ENCODE results near the gene ENOPH1.
A peak's percentile ranks its signal among the peaks of the same experiment; 100 is the strongest.
"Not testable (repeated sequence)": the region's sequence is repeated elsewhere in the genome, so short reads cannot be mapped to it uniquely, and the experiment has no call there.

Gene ENOPH1

GRCh38 chr4:82428969-82429727 is 1.2 kb upstream of the ENOPH1 start:
- peak; percentile 90 to 94 for DNase-seq

DNA sequence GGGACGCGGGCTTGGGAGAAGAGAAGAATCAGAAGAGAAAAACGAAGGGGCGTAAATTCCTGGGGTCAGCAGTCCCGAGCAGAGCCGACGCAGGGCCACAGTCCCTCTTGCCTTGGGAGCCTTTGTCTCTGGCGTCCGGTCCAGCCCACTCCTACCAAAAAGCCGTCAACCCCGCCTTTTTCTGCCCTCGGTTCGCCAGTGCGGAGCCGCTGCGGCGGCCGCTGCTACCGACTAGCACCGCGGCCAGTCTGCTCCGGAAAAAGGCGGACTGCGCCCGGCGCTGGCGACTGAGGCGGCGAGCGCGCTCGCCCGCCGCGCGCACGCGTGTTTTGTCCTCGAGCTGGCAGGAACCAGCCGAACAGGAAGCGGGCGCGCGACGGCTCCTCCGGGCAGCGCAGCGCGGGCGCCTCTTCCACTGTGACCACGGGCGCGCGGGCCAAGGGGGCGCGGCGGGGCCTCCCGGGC is 630 bp upstream of the ENOPH1 start:
- DNase-seq = no peak

GRCh38 chr4:82430964-82431745 is 765 bp downstream of the ENOPH1 start:
- DNase-seq = peak; percentile 30 to 45

DNA sequence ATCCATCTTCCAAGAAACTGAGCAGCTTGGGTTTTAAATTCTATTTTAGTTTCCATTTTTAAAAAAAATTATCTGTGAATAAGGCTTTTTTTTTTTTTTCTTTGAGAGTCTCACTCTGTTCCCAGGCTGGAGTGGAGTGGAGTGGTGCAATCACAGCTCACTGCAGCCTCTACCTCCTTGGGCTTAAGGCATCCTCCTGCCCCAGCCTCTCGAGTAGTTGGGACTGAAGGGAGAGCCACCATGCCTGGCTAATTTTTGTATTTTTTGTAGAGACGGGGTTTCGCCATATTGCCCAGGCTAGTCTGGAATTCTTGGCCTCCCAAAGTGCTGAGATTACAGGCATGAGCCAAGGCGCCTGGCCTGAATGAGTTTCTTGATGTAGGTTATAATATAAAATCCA is 1.4 kb downstream of the ENOPH1 start:
- no peak for DNase-seq

GRCh38 chr4:82432596-82432995 is 2.2 kb downstream of the ENOPH1 start:
- DNase-seq = no peak

GRCh38 chr4:82433791-82434190 is 3.4 kb downstream of the ENOPH1 start:
- DNase-seq = no peak

DNA sequence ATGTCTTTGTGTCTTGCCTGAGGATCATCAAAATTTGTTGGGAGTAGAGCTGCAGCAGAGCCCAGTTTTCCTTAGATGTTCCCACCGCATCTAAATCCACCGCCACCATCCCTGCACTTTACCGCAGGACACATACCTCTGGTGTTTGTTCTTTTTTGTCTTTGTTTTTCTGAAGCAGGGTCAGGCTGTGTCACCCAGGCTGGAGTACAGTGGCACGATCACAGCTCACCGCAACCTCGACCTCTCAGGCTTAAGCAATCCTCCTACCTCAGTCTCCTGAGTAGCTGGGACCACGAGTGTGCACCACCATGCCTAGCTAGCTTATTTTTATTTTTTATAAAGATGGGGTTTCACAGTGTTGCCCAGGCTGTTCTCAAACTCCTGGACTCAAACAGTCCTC is 4.6 kb downstream of the ENOPH1 start:
- no peak for DNase-seq

- no peak for DNase-seq
Observed at GRCh38 chr4:82436130-82436529, 5.7 kb downstream of the ENOPH1 start.

- DNase-seq = no peak
Observed at GRCh38 chr4:82436780-82437179, 6.4 kb downstream of the ENOPH1 start.

- DNase-seq = no peak
Observed at GRCh38 chr4:82437285-82438005, 7.1 kb downstream of the ENOPH1 start.

DNA sequence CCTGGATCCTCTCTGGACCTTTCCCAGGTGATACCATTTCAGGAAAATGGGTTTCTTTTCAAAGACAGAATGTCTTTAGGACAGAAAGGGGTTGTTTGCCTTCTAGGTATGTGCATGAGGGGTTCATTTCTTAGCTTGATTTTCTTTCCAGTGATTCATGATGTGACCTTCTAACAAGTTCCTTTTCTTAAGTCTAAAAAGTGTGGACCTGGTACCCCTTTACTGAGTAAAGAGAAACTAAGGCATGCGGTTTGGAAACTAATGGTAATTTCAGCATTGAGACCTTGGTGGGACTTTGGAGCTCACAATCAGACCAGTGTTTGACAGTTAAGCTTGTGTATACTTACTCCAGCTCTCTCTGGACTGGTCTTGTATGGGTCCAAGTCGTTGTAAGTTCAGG is 8.7 kb downstream of the ENOPH1 start:
- no peak for DNase-seq

GRCh38 chr4:82447886-82448285 is 17.5 kb downstream of the ENOPH1 start:
- no peak for DNase-seq

- DNase-seq = no peak
Observed at GRCh38 chr4:82450966-82451755, 20.8 kb downstream of the ENOPH1 start.

- DNase-seq = no peak
Observed at GRCh38 chr4:82452026-82452425, 21.6 kb downstream of the ENOPH1 start.

GRCh38 chr4:82457266-82457665 is 26.9 kb downstream of the ENOPH1 start:
- DNase-seq = no peak

DNA sequence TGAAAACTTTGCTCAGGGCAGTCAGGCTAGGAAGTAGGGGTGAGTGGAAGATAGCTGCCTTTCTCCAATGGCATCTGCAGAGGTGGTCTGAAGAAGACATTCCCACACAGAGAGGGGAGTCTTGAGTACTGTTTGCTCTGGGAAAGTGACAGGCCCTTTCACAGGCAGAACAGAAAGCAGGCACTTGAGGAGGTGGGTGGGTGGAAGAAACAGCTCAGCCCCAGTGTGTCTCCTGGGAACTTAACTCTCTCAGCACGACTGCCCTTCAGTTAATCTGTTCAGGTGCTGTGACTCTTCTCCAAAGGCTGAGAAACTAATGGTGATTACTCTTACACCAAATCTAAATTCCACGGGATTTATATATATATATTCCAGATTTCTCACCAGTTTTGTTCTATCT is 28.3 kb downstream of the ENOPH1 start:
- no peak for DNase-seq

DNA sequence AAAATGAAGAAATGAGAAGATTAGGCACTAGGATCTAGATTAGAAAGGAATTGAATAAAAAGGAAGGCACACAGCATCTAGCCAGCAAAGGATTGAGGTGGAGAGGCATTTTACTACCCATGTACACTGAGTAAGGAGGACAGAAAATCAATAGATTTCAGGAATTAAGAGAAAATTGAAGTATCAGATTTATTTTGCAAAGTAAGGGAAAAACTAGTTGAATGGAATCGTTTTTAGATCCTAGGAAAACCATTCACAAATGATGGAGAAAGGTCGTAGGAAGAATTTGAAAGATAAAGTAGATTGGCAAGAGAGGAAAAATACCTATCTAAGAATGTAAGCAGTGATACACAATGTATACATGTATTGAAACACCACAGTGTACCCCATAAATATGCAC is 31.3 kb downstream of the ENOPH1 start:
- no peak for DNase-seq

DNA sequence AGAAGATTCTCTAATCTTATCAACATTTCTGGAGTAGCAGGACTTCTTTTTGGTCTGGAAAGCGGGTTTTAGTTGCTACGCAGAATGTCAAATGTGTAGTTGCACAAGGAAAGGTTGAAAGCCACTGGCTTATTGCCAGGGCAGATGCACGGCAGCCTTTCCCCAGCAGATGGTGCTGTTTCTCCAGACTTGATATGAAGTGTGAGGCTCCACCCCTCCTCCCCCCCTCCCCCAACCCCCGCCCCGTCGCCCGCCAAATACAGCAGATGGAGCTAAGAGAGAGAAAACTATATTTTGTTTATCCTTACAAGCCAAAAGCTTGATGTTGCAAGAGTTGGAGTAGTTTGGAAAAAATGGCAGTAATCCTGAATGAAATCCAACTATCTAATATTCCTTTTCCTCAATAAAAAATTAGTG is 32.0 kb downstream of the ENOPH1 start:
- peak; percentile 77 for DNase-seq

- DNase-seq = no peak
Observed at GRCh38 chr4:82463221-82463620, 32.8 kb downstream of the ENOPH1 start.

- no peak for DNase-seq
Observed at GRCh38 chr4:82467471-82467870, 37.1 kb downstream of the ENOPH1 start.

GRCh38 chr4:82469791-82470345 is 39.5 kb downstream of the ENOPH1 start:
- no peak for DNase-seq

DNA sequence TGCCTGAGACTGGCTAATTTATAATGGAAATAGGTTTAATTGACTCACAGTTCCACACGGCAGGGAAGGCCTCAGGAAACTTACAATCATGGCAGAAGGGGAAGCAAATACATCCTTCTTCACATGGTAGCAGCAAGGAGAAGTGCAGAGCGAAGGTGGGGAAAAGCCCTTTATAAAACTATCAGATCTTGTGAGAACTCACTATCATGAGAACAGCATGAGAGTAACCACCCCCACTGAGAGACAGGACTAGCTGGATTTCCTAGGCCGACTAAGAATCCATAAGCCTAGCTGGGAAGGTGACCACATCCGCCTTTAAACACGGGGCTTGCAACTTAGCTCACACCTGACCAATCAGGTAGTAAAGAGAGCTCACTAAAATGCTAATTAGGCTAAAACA is 42.7 kb downstream of the ENOPH1 start:
- DNase-seq = not testable (repeated sequence)
